SU-DHL-6 (cell line): ENCODE measurements around the gene CYTH1.

Source experiments
- CTCF ChIP-seq: fragments of 200-600 bp; sonication (generic); IDR thresholded peaks from one replicate; pipeline ENCODE4 v1.5.1; 2017; ENCODE audit warnings: antibody characterized with exemption, mild to moderate bottlenecking, low read length, moderate library complexity; ENCODE audit not compliant: insufficient read depth, poor library complexity, severe bottlenecking
- EZH2phosphoT487 ChIP-seq: fragments of 200-600 bp; sonication (generic), shearing (Covaris generic); conservative IDR thresholded peaks from 2 replicates; pipeline ENCODE4 v1.6.1; 2018; ENCODE audit warnings: mild to moderate bottlenecking, antibody characterized with exemption, low read length, moderate library complexity, mixed read lengths

- TF ChIP-seq CTCF (peak; percentile 51), EZH2phosphoT487 (no peak)
These were observed 54.4 kb downstream of the CYTH1 start for GRCh38 chr17:78727476-78728229.
